CD4-positive, alpha-beta T cell (primary cell): ENCODE results near the gene TIMM8B. TPM values are rescaled to one million over a fixed set of nuclear protein-coding genes. Genes with fewer than 3 reads are reported as not detected.

Experiments used
- ATAC-seq: fragments of 200-7000 bp; cut with Tn5 transposase; one replicate; pipeline ENCODE4 v1.10.0; 2022; ENCODE audit warnings: mild to moderate bottlenecking; ENCODE audit not compliant: poor library complexity
- CTCF ChIA-PET: fragments of 350-600 bp; sonication (Branson Sonifier 250); formaldehyde crosslinking; loops from one replicate; lab custom pipeline; 2021; ENCODE audit warnings: antibody characterized with exemption, inconsistent platforms; lab: Charles Lee
- POLR2A ChIA-PET: fragments of 350-600 bp; sonication (Branson Sonifier 250); formaldehyde crosslinking; loops from one replicate; lab custom pipeline; 2021; ENCODE audit warnings: antibody characterized with exemption, inconsistent platforms; lab: Charles Lee
- DNase-seq, 14 experiments: peaks; one replicate each; pipeline ENCODE4 v3.0.0-alpha.2; 2013 to 2020; ENCODE audit warnings: mixed read lengths in 2 of 14
- H3K27ac ChIP-seq, 2 donors: one replicate each; pipeline versions ENCODE4 v1.5.1 to v1.7.0; 2013; ENCODE audit warnings: low read length in 2 of 2, low read depth in 1 of 2, mild to moderate bottlenecking in 1 of 2
- H3K27me3 ChIP-seq, 2 experiments: 1 replicate in 1 of 2; 2 replicates in 1 of 2; pipeline versions ENCODE4 v1.6.1 to v1.7.0; 2013; ENCODE audit warnings: low read length in 2 of 2, control low read depth in 1 of 2, mild to moderate bottlenecking in 1 of 2, moderate library complexity in 1 of 2; ENCODE audit not compliant: insufficient read depth in 2 of 2, control insufficient read depth in 1 of 2
- H3K36me3 ChIP-seq: one replicate; pipeline ENCODE4 v1.6.1; 2013; ENCODE audit warnings: low read length, control low read depth; ENCODE audit not compliant: insufficient read depth
- H3K4me1 ChIP-seq: one replicate; pipeline ENCODE4 v1.6.1; 2013; ENCODE audit warnings: low read length, control low read depth; ENCODE audit not compliant: insufficient read depth
- H3K4me3 ChIP-seq: one replicate; pipeline ENCODE4 v1.5.1; 2013; ENCODE audit warnings: mild to moderate bottlenecking, low read length, moderate library complexity
- H3K9me3 ChIP-seq, 2 experiments: 1 replicate in 1 of 2; 2 replicates in 1 of 2; pipeline versions ENCODE4 v1.6.1 to v1.7.0; 2013; ENCODE audit warnings: low read length in 2 of 2, mild to moderate bottlenecking in 2 of 2, control low read depth in 1 of 2, moderate library complexity in 1 of 2; ENCODE audit not compliant: control insufficient read depth in 1 of 2, insufficient read depth in 1 of 2
- H3K27ac Mint-ChIP-seq: one replicate; pipeline ENCODE4 v1.8.0; 2020; ENCODE audit warnings: mixed read lengths
- H3K27me3 Mint-ChIP-seq: one replicate; pipeline ENCODE4 v1.8.0; 2021; ENCODE audit warnings: mixed read lengths
- H3K36me3 Mint-ChIP-seq: one replicate; pipeline ENCODE4 v1.8.0; 2021; ENCODE audit warnings: low read depth, mixed read lengths
- H3K4me1 Mint-ChIP-seq: one replicate; pipeline ENCODE4 v1.8.0; 2021; ENCODE audit warnings: low read depth, mixed read lengths
- H3K4me3 Mint-ChIP-seq: one replicate; pipeline ENCODE4 v1.8.0; 2020; ENCODE audit warnings: mild to moderate bottlenecking, mixed read lengths
- H3K9me3 Mint-ChIP-seq: one replicate; pipeline ENCODE4 v1.8.0; 2020; ENCODE audit warnings: mixed read lengths
- intact Hi-C, 2 experiments: fragments of 100-400 bp; cut with DNase I in 1 of 2; cut with micrococcal nuclease in 1 of 2; formaldehyde crosslinking; loops; one replicate each; pipeline versions ENCODE4 v1.15.1 to v1.9.0; 2023 to 2025; cut with DNase I, micrococcal nuclease
- total RNA-seq, 174 experiments: library from RNA in 2 of 174; stranded (reverse) in 2 of 174; gene quantifications; one replicate each; pipeline ENCODE4 v1.2.3 and lab custom pipeline; 2021 to 2026
- TF ChIP-seq, protein P1 (sequence below): fragments of 200-600 bp; IDR thresholded peaks from one replicate; pipeline ENCODE4 v1.8.0; 2022; ENCODE audit warnings: antibody characterized with exemption, mild to moderate bottlenecking

TIMM8B gene
- total RNA-seq, 2 experiments from 2014 or later, result 9.1 to 10.5 TPM

DNA sequence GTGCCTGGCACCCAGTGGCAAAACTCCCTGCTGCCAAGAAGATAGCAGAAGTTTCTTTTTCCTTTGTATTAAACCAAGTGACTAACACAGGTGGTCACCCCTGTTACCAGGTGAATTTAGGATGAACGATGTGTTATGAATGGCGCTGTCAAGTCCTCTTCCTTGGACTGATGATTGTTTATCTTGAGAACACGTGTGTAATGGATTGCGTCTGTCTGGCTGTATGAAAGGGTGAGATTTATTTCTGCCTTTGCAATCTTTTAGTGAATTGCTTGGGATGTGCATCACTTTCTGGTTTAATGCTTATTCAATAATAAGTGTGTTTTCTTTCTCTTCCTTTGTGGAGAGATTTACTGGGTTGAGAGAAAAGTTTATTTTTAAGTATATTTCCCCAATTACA is 36.6 kb upstream of the TIMM8B start:
- ChIA-PET POLR2A (no interaction called here), CTCF (interaction anchor here (0.6 kb wide), 1 partner anchor 9 kb away, joined by 3 read pairs; no protein-coding TSS in a partner anchor)
- H3K36me3 ChIP-seq, result no peaks in the 10 kb centered on the region
- intact Hi-C loops, result no loop called here
- H3K27ac Mint-ChIP-seq, result no peak overlapping the region
- H3K4me3 ChIP-seq, result no peak overlapping the region
- H3K27me3 ChIP-seq, result no peaks in the 10 kb centered on the region
- no peak for ATAC-seq
- TF ChIP-seq, protein P1, sequence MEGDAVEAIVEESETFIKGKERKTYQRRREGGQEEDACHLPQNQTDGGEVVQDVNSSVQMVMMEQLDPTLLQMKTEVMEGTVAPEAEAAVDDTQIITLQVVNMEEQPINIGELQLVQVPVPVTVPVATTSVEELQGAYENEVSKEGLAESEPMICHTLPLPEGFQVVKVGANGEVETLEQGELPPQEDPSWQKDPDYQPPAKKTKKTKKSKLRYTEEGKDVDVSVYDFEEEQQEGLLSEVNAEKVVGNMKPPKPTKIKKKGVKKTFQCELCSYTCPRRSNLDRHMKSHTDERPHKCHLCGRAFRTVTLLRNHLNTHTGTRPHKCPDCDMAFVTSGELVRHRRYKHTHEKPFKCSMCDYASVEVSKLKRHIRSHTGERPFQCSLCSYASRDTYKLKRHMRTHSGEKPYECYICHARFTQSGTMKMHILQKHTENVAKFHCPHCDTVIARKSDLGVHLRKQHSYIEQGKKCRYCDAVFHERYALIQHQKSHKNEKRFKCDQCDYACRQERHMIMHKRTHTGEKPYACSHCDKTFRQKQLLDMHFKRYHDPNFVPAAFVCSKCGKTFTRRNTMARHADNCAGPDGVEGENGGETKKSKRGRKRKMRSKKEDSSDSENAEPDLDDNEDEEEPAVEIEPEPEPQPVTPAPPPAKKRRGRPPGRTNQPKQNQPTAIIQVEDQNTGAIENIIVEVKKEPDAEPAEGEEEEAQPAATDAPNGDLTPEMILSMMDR, result no peak
- H3K36me3 Mint-ChIP-seq, result no peaks in the 10 kb centered on the region
- no peaks in the 10 kb centered on the region for H3K4me1 ChIP-seq
- H3K9me3 Mint-ChIP-seq, result no peaks in the 10 kb centered on the region
- H3K27ac ChIP-seq, result no peak overlapping the region
- H3K4me3 Mint-ChIP-seq, result no peak overlapping the region
- no peak for DNase-seq
- H3K4me1 Mint-ChIP-seq, result no peaks in the 10 kb centered on the region
- no peaks in the 10 kb centered on the region for H3K27me3 Mint-ChIP-seq
- H3K9me3 ChIP-seq, result no peaks in the 10 kb centered on the region

DNA sequence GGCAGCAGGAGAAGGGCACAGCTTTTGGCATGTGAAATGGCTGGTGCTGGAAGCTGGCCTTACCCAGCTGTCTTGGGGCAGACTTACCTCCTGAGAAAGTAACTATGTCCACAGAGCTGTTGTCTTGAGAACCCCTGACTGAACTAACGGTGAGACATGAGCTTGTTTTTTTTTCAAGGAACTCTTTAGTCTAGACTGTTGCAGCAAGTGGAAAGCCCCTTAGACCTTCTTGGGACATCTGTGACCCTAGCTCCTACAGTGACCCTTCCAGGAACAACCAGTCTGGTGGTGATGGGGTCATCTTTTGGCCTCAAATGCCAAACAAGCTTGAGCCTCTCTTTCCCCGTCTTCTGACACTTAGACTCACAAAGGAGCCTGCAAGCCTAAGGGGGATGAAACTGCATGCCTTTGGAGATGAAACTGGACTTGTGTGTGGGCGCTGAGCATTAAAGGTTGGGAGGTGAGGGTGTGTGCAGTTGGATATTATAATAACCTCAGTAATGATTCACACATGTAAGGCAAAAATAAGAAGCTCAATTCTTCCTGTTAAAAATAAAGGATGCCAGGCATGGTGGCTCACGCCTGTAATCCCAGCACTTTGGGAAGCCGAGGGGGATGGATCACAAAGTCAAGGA is 35.5 kb upstream of the TIMM8B start:
- Mint-ChIP-seq H3K9me3 (no peaks in the 10 kb centered on the region), H3K27me3 (no peaks in the 10 kb centered on the region), H3K27ac (no peak overlapping the region), H3K4me1 (no peaks in the 10 kb centered on the region), H3K36me3 (no peaks in the 10 kb centered on the region), H3K4me3 (no peak overlapping the region)
- Histone ChIP-seq H3K36me3 (no peaks in the 10 kb centered on the region), H3K4me3 (no peak overlapping the region), H3K27ac (no peak overlapping the region), H3K4me1 (no peaks in the 10 kb centered on the region), H3K27me3 (no peaks in the 10 kb centered on the region), H3K9me3 (no peaks in the 10 kb centered on the region)
- TF ChIP-seq, protein P1, result no peak
- POLR2A ChIA-PET, result no interaction called here
- CTCF ChIA-PET, result no interaction called here
- no peak for ATAC-seq
- intact Hi-C loops, result no loop called here
- peak in 1 of 14 experiments; percentile 18 for DNase-seq

DNA sequence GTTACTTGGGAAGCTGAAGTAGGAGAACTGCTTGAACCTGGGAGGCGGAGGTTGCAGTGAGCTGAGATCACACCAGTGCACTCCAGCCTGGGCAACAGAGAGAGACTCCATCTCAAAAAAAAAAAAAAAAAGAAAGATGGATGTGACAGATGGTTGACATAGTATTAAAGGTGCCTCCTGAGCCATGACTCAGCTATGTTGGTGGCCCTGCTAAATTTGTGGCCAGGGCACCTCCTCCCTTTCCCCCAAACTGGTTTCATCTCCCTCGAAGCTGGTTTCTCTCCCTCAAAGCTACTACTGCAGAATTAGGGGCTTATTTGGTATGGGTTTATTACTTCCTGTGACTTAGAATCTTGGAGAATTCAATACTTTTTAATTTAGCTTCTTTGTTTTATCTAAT is 31.6 kb upstream of the TIMM8B start:
- DNase-seq (no peak), ATAC-seq (no peak)
- Mint-ChIP-seq H3K4me3 (no peak overlapping the region), H3K27me3 (no peaks in the 10 kb centered on the region), H3K4me1 (no peaks in the 10 kb centered on the region), H3K36me3 (no peaks in the 10 kb centered on the region), H3K27ac (no peak overlapping the region), H3K9me3 (no peaks in the 10 kb centered on the region)
- intact Hi-C loops, result no loop called here
- H3K27me3 ChIP-seq, result no peaks in the 10 kb centered on the region
- TF ChIP-seq, protein P1, result no peak
- no peaks in the 10 kb centered on the region for H3K9me3 ChIP-seq
- ChIA-PET POLR2A (no interaction called here), CTCF (no interaction called here)
- H3K36me3 ChIP-seq, result no peaks in the 10 kb centered on the region
- H3K27ac ChIP-seq, result no peak overlapping the region
- H3K4me1 ChIP-seq, result no peaks in the 10 kb centered on the region
- no peak overlapping the region for H3K4me3 ChIP-seq
